HG03460 (cell line): ENCODE measurements around the gene ETNK1.

ENCODE experiments used
- ATAC-seq: cut with Tn5 transposase; IDR thresholded peaks from one replicate; pipeline ENCODE4 v1.9.1; 2021; ENCODE audit not compliant: unreplicated experiment

The ETNK1 gene

DNA sequence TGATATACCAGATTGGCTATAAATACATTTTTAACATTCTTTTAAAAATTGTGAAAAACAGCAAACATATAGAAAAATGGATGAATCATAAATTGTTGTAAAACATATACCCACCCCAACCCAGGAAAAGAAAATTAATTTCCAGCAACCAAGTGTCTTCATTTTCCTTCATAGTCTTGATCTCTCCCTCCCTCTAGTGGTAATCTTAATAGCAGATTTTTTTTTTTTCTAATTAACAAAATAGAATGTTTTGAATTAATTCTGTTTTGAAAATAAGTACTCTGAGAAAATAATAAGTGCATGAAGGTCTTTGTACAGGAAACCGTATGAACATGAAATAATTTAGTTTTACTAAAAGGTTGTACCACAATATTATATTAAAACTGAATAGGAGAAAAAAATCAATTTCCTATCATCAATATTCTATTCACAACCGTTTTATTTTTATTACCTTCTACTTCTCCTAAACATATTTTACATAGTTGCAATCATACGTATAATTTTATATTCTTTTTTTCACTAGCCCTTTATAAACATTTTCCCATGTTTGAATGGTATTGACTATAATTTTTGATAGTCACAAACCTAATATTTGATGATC is 7.0 kb downstream of the ETNK1 start:
- no peak for ATAC-seq

DNA sequence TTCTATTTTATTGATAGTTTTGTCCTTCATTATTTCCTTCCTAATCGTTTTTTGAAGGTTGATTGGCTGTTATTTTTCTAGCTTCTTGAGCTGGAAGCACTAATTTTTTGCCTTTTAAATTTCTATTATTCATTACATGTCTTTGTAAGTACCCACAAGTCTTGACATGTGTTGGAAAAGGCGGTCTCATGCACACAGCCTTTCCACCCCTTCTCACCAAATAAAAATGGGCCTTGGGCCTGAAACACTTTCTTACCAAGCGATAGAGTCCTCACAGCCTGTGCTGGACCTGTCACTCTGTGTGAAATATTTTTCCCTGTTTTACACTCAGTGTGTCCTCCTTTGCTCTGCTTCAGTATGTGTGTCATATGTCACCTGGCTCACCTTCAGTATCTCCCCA is 9.9 kb downstream of the ETNK1 start:
- no peak for ATAC-seq

DNA sequence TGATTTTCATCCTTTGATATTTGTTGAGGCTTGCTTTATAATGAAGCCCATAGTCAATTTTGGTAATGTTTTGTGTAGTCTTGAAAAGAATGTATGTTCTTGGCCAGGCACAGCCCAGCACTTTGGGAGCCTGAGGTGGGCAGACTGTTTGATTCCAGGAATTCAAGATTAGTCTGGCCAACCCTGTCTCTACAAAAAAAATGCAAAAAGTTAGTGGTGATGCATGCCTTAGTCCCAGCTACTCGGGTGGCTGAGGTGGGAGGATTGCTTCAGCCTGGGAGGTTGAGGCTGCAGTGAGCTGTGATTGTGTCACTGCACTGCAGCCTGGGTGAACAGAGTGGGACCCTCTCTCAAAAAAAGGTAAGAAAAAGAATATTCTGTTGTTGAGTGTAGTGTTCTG is 10.8 kb downstream of the ETNK1 start:
- no peak for ATAC-seq

DNA sequence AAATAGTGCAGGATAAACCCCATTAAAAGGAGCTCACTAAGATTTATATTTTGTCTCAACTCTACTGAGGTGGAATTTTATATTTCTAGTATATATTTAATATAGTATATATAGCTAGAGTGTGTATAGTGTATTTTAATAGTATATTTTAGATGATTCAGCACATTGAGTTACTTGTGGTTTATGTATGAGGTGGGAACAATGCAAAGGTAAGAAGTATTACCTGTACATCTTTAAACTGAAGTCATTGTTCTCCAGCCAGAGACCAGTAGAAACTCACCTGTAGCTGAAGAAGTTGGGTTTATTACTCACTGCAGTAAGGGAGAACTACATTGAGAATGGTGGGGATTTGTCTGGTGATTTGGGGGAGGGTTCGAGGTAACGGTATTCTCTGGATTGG is 15.9 kb downstream of the ETNK1 start:
- ATAC-seq, result no peak

DNA sequence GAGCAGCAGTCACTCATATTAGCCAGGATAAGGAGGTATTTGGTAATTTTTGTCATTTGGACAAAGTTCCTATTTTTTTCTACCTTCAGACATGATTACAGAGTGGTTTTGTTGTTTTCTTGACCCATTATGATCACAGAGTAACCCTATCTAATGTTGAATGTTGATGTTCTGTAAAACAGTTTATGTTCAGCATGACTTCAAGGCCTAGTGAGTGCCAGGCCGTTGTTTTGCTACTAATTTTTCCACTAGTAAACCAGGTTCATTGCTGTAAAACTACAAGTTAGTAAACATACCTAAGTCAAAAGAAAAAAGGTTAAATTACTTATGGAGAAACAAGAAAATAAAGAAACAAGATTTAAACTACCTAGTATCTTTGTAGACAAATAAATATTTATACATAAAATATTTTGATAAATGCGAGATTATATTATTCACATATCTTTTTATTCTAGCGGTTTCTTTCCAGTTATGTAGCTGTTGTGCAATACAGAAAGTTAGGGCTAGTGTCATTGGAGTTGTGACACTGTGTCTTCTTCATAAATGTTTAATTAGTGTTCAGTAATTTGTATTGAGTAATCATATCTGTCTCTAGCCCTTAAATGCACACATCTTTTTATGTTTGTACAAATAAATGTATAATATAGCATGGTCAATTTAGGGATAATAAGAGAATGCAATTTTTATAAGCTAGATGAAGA is 16.5 kb downstream of the ETNK1 start:
- no peak for ATAC-seq

DNA sequence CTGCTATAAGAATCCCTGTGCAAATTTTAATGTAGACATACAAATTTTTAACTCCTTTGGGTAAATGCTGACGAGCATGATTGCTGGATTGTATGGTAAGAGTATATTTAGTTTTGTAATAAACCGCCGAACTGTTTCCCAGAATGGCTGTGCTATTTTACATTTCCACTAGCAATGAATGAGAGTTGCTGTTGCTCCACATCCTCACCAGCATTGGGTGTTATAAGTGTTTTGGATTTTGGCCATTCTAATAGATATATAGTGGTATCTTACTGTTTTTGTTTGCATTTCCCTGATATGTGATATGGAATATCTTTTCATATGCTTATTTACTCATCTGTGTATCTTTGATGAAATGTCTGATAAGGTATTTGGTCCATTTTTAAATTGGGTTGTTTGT is 23.7 kb downstream of the ETNK1 start:
- ATAC-seq, result no peak

DNA sequence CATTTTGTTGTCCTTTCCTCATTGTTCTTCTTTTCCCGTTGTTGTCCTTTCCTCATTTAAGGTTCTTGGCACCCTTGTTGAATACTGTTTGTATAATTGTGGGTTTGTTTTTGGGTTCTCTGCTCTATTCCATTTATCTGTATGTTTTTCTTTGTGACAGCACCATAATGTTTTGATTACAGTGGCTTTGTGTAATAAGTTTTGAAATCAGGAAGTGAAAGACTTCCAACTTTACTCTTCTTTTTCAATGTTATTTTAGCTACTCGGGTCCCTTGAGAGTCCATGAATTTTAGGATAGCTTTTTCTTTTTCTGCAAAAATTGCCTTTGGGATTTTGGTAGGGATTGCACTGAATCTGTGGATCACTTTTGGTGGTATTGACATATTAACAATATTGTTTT is 28.1 kb downstream of the ETNK1 start:
- ATAC-seq, result no peak

DNA sequence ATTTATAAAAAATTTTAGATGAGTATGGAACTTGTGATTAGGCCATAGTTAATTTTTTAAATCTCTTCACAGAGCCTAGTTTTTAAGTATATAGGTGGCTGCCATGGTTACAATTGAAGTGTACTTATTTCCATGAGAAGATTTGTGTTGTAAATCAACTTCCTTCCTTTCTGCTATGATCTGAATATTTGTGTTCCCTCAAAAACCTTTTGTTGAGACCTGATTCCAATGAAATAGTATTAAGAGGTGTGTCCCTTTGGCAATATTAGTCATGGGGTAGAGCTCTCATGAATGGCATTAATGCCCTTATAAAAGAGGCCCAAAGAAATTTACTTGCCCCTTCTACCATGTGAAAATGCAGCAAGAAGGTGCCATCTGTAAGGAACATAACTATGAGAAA is 28.8 kb downstream of the ETNK1 start:
- ATAC-seq, result no peak

DNA sequence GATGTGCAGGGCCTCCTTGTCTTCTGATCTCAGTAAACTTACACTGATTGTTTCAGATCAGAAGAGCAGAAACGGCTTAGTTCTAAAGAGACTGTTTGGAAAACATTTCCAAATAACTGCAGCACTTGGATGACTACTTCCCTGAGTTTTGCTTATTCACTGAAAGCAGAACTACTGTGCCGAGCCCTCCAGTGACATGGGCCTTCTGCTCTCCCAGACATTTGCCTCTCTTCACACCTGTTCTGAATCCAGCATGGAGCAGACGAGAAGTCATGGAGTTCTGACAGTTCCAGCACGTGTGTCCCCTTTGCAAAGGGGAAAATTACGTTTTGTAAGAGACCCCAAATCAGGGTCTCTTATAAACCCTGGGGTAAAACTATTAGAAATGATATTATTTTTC is 31.4 kb downstream of the ETNK1 start:
- ATAC-seq, result no peak

DNA sequence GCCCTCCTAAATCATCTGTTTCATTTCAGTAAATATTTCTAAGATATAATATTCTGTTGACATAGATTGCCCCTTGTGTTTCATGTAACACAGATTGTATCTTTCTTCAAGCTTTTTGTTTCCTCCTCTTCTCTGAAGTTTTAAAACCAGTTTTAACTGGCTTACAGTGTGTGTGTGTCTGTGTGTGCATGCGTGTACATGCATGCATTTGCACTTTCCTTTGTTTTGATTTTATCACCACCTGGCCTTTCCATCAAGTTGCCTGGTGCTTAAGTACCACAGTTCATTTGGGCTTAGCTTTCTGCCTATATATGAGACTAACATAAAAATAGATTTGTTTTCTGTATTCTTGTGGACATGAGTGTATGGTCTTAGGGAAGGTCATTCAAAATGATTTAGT is 31.9 kb downstream of the ETNK1 start:
- no peak for ATAC-seq

DNA sequence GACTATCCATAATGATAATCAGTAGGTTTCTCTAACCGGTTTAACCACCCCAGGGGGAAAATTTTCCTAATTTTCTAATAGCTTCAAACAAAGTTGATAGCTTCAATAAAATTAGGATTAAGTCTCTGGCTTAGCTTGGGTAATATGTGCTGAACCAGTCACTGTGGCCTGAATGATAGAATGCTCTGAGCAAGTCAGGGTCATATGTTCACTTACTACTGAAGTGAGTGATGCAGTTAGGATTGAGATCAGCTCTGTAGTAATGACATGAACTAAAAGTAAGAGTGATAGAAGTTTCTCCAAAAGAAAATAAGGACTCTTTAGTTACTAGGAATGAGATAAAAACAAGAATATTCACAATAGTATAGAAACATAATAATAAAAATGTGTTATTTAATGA is 32.6 kb downstream of the ETNK1 start:
- ATAC-seq, result no peak

DNA sequence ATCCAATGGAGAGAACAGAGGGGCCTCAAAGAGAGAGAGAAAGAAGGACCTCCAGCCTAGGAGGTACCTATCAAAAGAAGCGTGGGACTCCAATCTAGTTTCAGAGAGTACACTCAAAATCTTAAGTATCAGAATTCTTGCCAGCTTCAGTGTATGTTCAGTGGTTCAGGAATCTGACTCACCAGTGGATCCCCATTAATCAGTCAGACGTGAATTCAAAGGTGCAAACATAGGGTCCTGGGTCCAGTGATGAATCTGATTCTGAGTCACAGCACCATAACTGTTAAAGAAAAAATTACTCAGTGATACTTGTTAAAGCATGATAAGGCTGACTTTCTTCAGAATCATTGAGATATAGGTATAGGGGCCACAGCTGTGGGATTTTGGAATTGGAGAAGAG is 33.2 kb downstream of the ETNK1 start:
- no peak for ATAC-seq

DNA sequence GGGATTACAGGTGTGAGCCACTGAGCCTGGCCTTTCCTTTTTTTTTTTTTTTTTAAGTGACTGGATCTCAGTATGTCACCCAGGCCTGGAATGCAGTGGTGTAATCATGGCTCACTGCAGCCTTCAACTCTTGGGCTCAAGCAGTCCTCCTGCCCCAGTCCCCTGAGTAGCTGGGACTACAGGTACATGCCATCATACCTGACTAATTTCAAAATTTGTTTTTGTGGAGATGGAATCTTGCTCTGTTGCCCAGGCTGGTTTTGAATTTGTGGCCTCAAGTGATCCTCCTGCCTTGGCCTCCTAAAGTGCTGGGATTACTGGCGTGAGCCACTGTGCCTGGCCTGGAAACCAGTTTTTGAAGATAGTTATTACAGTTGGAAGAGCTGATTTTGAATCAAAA is 37.4 kb downstream of the ETNK1 start:
- no peak for ATAC-seq

DNA sequence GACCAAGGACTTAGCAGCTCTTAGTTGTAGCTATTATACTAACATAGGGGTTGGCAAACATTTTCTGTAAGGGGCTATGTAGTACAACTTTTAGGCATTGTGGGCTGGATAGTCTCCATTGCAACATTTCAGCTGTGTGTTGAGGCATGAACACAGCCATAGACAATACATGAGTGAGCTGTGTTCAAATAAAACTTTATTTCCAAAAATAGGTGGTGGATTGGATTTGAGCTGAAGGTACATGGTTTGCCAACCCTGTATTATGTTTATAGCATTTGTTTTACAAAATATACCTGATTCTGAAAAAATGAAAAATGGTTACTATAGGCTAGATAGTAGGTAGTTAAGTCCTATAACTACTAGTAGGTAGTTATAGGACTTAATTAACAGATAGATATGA is 40.5 kb downstream of the ETNK1 start:
- no peak for ATAC-seq

DNA sequence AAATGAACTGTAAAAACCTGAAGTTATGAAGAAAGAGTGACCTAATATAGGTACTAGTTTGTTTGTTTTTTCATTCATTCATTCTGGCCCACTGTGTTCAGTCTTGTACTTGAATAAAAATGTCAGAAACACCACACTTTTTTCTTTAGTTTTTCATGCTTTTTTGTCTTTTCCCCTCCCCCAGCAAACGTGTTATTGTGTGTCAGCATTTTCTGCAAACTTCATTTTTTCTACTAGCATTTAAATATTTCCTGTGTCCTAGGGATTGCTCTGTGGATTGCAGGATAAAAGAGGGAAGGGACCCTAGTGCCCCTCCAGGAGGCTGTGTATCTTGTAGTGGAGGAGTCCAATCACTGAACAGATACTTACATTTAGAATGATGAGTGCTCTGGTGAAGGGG is 42.2 kb downstream of the ETNK1 start:
- no peak for ATAC-seq

DNA sequence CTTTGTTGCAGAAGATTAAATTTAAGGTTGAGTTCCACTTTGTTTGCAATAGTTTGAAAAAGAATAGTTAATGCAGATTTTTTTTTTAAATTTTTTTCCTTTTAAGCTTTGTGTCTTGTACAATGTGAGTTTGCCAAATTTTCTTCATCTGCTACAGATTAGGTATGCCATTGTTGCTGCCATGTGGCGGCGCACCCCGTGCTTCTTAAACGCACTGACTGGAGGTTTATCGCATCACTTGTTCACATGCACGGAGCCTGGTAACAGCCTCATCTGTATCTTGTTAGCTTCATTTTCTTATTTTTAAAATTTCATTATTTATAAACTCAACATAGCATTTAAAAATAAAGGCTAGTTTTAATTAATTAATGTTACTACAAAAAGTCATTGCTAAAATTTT is 43.5 kb downstream of the ETNK1 start:
- no peak for ATAC-seq

DNA sequence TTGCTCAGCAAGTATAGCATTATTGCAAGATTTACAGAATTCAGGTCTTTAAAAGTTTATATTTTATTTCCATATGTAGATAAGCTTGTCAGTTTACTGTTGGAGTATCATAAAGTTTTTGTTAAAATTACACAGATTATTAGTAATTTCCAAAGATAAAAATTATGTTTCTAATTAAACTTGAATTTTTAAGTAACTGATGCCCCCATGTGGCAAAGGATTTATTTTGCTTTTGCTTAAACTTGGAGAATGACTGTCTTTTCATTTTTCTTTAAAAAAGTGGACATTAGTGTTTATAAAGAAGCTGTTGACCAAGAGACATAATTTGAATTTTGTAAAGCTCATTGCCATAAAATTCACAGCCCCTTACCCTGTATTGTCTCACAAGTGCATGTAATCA is 45.8 kb downstream of the ETNK1 start:
- ATAC-seq, result no peak

DNA sequence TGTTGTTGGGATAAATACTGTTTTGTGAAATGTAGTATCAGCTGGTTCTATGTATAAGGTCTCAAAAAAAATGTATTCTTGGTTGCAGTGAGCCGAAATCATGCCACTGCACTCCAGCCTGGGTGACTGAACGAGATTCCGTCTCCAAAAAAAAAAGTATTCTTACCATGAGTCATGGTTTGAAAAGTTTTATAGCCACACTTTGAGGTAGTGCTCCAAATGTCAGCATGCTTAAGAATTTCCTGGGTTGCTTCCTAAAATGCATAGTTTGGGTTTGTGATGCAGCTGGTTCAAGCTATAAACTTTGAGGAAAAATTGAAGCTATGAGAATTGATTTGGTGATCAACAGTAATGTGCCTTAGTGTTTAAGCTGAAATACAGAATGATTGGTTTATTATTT is 48.0 kb downstream of the ETNK1 start:
- no peak for ATAC-seq

DNA sequence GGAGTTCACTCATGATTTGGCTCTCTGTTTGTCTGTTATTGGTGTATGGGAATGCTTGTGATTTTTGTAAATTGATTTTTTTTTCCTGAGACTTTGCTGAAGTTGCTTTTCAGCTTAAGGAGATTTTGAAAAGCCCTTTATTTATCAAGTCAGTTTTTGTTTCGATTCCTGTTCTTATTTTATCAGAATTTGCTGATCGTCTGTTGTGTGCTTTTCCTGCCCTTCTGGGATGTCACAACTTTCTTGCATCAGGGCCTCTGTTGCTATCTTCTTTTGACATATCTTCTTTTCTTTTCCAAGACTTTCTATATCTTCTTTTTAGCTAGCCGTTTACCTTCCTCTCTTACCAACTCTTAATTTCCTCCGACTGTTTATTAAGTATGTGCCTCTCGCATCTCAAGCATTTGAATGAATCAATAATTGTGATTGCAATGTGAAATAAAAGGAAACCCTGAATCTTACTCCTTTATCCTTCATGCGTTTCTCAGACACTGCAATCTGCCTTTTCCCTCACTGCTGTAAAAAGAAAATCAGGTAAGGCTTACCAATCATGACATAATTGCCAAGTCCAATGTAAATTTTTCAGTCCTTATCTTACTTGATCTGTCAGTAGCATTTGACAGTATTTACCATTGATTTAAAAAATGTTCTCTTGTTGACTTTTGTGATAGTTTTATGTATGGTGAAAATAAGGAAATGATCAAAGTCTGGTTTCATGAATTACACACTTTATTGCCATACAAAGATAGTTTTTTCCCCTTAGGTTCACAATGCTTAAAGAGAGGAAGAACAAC is 53.0 kb downstream of the ETNK1 start:
- ATAC-seq, result no peak

DNA sequence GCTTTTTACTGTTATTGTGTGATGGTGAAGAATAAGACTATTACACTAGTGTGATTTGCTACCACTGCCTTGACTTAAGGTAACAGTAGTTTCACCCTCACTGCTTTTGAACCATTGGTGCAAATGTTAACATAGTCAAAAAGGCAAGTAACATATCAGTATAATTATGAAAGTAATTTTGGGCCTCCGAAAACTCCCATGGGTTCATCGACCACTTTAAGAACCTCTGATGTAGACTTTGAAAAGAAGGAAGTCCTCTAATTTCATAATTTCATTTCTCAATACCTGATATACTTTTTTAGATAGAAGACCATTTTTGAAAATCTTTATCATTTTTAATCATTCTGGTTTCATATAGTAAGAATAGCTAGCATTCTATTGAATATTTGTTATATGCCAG is 57.7 kb downstream of the ETNK1 start:
- no peak for ATAC-seq

DNA sequence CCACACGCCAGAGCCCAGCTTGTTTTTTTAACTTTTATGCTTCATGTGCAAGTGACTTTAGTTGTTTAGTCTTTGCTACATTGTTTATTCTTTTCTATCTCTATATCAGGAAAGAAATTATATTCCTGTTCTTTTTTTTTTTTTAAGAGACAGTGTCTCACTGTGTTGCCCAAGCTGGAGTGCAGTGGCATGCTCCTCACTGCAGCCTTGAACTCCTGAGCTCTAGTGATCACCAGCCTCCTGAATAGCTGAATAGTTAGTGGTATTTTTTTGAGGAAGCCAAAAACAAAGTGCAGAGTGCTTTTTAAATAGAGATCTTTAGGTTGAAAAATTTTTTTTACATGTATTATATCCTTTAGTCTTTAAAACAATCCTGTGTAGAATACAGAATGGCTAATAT is 58.2 kb downstream of the ETNK1 start:
- ATAC-seq, result no peak
